GM19025 (cell line): ENCODE results near the gene HOXB9.

ENCODE experiments used
- ATAC-seq: cut with Tn5 transposase; IDR thresholded peaks from one replicate; pipeline ENCODE4 v1.9.1; 2021; ENCODE audit warnings: mild to moderate bottlenecking, low read depth, moderate library complexity; ENCODE audit not compliant: unreplicated experiment

HOXB9 gene

DNA sequence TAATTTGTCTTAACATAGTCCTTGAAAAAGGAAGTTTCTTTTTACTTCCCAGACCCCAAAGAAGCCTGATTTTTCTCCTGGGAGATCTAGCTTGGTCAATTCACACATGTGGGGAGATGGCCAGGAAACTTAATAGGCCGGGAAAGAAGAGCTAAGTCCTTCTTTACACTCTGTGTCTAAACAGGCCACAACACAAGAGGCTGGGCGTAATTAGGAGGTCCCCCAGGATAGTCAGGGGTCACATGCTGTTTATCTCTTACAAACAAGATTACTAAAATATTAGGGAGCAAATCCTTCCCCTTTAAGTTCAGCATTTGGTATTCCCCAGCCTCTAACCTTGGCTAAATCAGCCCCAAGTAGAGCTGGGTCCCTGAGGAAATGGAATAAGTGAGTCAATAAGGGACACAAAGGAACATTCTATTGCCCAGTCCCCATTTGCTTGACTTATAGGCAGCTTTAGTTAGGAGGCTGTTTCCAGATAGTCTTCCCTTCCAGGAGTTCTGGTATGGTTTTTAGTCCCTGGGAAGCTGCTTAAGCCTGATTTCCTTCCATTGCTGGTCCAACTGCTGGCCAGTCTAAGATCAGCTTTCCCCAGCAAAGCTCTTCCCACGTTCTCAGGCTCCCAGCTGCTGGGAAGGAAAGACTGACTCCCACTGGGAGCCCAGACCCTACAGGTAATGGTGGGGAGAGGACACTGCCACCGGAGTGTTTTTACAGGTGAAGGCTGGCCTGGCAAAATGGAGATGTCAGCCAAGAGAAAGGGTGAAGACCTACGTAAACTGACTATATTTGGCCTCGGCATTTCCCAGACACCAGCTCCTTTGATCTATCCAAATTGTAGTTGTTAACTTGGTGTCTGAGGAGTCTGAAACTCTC lies 14.1 kb upstream of the HOXB9 start:
- ATAC-seq: no peak

DNA sequence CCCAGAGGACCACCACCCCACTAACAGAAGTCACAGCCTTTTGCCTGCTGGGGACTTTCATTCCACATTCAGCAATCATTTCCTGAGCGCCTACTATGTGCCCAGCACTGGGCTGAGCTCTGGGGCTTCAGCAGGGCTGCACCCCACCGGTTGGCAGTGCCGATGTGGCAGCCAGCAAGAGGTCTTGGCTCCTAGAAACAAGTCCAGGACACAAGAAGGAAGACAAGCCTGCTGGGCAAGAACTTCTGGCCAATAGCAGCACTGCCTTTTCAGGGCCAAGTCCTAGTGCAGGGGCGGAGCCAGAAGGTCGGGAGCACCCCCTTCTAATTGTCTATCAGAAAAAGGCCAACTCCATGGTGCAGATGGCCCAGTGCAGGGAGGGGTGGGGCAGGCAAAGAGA lies 13.0 kb upstream of the HOXB9 start:
- ATAC-seq: no peak

DNA sequence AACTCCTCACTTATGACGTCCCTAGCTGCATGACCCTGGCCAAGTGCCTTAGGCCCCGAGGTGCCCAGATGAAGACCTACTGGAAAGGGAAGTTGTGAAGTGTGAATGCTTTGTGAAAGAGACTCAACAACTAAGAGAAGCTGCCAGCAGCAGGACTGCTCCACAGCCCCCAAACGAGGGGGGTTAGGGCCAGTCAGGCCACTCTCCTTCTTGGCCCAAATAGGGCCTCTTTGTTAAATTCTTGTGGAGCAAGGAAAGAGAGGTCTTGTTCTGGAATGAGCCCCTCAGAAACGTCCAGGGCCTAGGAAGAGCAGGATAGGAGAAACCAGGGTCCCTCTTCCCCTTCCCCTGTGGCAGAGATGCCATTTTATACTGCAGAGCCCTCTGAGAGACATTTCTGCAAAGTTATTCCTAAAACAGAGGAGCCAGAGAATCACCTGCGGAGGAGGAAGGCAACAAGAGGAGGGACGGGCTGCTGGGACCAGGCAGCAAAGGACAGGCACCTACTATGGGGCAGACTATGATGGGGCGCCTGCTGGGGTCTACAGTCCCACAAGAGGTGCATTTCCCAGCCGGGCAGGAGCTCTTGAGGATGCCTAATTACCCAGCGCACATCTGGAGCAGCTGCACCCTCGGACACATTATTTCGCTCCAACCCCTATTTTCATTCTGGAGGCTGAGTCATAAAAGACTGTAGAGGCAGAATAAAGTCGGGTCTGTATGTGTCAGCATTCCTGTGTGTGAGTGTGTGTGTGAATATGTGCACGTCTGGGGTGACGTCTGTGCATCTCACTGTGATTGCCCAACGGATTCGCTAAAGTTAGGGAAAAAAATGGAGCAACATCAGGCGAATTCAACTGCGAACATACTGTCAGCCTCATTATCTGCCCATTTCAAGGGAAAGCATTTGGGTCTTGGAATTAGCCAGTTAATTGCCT lies 11.4 kb upstream of the HOXB9 start:
- ATAC-seq: no peak

DNA sequence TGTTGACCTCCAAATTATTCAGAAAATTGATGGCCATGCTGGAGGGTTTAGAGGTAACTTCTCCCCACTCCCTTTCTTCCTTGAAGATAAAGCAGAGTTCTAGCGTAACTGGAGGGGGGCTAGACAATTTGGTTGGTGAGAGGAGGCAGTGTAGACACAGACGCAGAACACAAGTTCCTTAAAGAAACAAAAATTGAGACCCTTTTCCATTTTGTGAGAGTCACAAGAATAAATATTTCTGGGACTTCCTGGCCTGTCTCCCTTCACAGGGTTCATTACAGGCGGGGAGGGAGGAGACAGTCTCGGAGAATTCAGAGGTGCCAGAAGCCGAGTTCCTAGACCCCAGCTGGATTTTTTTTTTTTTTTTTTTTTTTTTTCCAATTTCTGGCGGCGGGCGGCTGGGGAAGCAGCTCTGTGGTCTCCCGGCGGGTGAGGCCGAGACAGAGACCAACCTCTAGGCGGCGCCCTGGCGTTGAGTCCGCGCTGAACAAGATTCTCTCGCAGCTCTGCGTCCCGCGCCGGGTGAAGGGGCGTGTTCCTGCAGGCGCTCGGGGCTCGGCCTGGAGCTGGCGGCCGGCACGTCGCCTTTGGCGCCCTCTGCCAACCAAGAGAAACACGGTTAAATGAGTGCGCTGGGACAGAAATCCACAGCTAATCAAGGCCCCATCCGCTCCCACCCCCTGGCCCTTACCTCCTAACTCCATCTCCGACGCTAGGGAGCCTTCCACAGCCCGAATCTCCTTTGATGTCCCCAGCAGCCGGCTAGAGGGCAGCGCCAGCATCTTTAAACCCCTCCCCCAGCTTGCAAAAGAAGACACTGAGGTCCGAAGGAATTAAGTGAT lies 10.2 kb upstream of the HOXB9 start:
- no peak for ATAC-seq

DNA sequence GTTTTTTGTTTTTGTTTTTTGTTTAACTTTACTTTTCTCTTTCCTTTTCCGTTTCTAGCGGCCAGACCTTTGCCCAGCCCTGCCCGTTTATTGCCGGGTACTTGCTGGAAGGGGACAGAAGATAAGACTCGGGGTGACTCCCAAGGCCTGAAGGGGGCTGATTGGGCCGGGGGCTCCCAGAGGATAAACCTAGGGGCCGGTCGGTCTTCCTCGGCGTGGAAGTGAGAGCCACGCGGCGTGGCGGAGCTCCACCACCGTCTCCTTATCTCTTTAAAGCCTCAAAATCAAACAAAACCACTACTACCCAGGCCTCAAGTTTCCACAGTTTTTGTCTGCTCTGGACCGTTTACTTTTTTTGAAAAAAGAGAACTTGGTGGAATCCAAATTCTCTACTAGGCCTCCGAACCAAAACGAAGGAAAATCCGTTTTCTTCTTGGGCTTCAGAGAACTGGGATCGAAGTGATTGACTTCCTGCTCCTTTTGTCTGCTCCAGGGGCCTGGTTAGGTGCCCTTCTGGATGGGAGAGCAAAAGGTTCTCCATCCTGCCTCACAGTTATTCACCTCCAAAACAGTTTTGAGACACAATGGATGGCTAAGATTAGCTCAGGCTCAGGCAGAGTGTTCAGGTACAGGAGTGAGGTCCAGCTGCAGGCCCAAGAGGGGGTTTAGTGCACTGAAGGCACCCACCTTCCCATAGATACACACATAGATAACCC lies 8.5 kb upstream of the HOXB9 start:
- no peak for ATAC-seq

DNA sequence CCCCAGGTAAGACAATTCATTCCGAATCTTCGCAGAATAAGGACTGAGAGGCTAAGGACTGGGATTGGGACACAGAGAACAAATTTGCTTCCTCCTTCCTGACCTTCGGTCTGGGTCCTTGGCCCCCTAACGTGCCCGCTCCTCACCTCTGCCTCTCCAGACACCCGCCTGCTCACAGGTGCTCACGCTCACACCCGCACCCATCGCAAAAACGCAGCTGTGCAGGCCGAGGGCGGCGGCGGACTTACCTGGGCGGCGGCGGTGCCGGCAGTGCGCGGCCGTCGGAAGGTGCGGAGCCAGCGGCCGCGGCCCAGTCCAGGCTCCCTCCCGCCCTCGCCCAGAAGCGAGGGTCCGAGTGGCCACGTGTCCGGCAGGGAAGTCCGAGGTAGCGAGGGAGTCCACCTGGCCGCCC lies 7.1 kb upstream of the HOXB9 start:
- no peak for ATAC-seq

DNA sequence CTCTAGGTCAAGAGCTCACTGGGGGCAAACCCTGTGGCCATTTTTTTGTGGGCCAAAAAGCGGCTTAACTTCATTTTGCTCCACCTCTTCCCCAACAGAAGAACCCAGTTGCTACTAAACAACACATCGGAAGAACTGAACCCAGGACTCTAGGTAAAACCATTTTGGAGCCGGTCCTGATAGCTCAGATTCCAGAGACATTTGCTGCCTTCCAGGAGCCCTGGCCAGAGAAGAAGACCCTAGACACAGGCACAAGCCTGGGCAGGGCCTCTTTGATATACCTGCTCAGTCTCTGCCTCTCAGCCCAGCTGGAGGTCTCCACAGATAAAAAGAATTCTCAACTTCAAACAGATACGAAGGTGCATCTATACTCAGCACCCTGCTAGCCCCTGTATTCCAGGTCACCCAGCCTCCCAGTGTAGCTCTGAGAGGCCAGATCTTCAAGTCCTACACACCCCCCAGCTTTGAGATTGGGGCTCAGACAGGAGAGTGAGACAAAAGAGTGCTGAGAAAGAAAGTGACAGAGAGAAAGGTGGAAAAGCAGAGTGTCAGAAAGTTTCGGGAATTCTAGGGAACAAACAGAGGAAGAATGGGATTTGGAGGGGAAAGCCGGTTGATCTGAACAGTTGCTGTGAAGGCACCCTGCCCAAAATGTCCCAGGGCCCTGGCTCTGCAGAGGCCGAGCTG lies 6.6 kb upstream of the HOXB9 start:
- ATAC-seq: no peak

DNA sequence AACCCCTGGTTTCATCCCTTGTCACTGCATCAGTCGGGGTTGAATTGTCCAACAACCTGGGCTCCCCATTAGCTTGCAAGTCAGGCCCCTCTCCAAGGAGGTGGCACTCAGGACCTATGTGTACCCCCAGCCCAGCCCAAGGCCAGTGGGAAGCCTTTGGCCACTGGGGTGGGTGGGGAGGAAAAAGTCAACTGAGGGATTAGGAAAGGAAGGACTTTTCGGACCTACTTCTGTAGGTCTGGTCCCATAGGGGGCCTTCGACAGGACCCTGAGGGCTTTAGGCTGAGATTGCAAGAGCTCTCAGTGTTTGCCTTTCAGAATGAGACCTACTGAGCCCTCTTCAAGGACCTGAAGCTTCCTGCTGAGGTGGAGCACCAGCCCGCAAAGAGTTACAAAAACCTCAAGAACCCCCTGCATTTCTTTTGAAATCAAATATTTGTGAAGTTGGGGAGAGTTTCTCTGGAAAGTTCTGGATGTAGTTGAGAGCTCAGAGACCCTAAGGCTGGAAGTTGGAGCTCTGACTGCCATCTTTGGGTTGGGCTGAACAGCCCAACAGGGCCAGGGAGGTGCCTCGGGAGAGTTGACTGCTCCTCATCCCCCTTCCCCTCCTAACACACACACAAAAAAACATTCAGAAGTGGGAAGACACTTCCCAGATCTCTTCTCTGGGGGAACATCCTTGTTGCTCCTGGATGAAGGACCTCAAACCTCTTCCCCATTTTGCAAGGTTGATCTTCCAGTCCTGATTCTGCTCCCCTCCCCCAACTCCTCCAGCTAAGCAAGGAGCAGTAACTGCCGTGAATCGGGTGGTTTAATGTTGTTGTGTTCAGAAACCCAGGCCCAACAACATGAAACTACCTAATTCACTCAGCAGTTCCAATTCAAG lies 5.8 kb upstream of the HOXB9 start:
- ATAC-seq: no peak

DNA sequence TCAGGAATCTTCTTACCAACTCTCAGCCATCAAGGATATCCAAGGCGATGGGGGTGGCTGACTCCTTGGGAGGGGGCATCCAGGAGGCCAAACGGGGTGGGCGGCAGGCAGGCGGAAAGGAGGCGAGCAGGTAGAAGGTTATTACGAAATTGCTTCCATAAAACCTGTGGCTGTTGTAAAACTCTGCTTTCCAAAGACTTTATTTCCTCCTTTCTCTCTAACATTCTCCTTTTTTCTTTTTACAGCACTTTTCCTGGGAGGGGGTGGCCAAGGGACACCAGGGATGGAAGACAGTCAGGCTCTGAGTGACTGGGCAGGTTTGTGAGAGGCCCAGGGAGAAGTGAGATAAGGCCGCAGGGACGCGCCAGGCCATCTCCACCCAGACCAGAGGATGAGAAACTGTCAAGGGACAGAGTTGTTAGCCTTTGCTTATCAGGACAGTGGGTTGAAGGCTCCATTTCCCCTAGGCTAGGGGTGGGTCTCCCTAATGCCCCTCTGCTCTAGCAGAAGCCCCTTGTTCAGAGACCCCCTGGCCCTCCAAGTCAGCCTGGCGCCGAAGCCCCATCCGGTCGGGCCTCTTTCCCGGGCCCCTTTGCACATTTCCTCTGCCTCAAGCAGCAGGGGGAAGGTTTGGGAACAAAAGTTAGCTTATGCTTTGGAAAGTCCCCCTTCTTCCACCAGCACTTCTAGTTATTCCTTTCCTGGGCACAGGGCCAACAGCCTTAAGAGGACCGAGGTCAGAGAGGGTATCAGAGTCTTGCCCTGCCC lies 5.0 kb upstream of the HOXB9 start:
- no peak for ATAC-seq

DNA sequence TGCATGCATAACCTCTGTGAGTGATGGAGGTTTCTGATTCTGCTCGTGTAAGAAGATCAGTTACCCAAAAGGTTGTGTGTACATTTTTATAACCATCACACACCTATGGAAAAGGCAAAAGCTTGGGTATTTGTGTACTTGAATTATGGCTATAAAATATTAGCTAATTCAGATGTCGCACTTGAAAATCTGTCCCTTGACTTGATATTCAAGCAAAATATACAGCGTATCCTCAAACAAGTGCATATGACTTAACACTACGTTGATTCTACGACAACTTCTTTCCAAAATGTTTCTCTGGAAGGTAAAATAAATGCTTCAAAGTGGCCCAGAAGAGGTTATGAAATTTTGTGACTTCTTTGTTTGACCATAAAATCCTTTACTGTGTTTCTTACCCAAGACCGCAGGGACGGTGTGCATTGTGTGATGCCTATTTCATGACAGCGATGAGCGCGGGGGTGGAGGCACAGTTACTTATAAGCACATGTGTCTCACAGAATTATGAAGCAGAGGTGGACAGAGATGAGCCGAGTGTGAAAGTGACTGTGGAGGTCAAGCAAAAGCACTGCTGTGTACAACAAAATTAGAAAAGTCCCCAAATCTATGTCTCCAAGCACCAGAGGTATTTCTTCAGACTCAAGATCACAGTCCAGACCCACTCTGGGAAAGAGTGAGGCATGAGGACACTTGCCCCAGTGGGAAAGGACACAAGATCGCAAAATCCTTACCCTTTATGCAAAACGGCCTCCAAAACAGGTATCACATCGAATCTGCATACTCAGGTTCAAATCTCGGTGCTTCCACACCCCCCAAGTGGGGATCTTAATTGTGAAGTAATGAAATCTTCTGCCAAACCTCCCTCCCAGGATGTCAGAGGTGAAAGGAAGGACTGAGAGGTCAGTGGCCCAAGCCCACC lies 4.1 kb upstream of the HOXB9 start:
- no peak for ATAC-seq

DNA sequence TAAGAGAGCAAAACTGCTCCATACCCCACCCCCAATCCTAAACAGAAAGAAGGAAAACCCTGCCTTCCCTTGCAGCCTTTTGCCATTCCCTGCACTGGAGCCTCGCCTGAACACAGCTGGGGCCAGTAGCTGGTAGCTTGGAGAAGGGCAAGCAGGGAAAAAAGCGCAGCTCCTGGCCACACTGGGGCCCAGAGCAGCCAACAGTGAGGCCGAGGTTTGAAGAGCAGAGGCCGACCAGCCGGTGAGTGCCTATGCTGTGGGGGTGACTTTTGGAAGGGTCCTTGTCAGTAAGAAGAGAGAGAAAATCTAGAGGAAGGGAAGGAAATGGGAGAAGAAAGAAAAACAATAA lies 3.2 kb upstream of the HOXB9 start:
- ATAC-seq: no peak

DNA sequence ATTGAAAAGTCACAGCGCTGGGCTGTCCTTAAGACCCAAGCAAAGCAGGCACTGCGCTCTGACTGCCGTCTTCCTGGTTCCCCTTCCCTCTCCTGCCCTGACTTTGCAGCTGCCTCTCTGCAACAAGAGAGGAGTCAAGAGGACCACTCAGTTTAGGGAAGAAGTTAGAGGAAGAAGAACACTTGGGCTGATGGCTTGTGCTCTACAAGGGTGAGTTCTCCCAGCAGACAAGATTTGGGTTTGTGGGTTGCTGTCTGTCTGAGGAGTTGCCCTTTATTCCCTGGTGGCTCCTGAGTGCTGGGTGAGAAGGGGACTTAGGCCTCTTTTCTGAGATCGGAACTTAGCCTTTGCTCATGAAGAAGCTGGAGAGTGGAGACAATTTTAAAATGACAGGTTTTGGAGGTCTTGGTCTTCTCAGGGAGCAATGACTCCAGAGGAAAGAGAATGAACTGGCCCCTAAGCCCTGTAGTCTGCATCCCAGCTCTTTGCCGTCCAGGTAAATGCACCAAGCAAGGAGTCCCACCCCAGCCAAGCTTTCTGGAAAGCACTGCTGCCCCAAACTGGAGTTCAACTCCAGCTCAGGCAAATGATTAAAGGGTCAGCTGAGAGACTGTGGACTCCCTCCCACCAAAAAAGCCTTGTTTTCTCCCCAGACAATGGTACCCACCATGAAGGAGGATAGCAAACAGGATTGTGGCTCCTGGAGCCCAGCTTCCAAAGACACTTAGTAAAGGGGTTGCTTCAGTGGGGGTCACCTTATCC lies 2.7 kb upstream of the HOXB9 start:
- no peak for ATAC-seq

DNA sequence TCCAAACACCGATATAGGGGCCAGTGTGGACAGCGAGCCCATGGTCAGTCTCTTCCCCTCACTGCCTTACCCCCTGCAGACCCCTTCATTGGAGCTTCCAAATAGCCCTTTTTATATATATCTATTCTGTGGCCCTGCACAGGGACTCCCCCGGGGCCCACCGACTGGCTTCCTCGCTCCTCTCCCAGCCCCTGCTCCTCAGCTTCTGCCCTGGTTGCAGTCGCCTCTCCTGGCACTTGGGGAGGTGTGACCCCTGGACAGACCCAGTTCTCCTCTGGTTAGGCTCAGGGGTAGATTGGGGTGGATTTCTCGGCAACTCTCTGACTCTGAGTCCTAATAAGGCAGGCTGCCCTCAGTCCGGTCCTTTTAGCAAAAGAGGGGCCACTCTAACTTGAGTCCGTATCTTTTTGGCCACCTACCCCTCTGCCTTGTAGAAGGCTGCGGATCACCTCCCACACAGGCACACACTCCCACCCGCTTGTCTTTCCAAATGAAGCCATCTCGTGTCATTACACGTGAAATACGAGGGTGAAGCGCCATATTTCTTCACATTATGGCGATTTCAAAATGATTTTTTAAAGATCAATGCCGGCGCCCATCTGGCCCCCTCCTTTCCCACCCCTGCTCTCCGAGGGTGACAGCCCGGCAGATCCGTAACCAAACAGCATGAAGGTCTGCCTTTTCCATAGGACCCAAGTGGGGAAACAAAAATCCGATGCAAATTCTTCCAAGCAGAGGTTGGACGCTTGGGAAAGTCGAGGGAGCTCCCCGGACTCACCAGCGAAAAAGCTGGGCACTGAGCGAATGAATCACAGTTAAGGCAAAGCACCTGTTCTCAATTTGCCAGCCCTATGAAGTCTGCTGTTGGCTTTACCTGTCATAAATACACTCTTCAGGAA lies 1.7 kb upstream of the HOXB9 start:
- no peak for ATAC-seq

DNA sequence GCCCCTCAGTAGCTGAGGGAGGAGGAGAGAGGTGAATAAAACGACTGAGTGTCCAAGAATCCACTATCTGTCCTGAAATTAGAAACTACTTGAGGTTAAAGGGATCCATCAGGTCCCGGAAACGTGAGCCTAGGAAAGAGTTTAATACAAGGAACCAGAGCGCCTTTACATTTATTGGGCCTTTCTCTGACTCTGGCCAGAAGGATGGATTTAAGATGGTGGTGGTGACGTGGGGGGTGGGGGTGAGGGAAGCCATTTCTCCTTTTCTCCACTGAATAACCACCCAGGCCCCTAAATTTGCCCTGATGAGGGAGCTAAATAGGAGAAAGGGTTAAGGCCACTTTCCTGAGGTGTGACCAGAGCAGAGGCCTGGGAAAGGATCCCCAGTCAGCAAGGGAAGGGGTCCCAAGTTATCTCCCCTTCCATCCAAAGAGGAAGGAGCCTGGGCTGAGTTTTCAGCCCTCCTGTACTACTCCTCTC lies 1.0 kb upstream of the HOXB9 start:
- no peak for ATAC-seq
